Spleen (tissue), 11 donors: ENCODE data around the gene SF3B4. TPM values are rescaled to one million over a fixed set of nuclear protein-coding genes. Genes with fewer than 3 reads are reported as not detected.
"Not testable (repeated sequence)": the region's sequence is repeated elsewhere in the genome, so short reads cannot be mapped to it uniquely, and the experiment has no call there.

Experiments used
- DNase-seq: peaks from one replicate; pipeline ENCODE4 v3.0.0-alpha.2; 2020
- H3K27ac ChIP-seq, 8 donors: fragments of 200-600 bp; sonication (generic) in 7 of 8; 1 replicate in 4 of 8; 2 replicates in 4 of 8; pipeline versions ENCODE4 v1.5.0 to v1.8.0; 2016 to 2021; ENCODE audit warnings: inconsistent platforms in 4 of 8, mild to moderate bottlenecking in 4 of 8, moderate library complexity in 1 of 8
- H3K27me3 ChIP-seq, 7 donors: fragments of 200-600 bp; sonication (generic) in 6 of 7; replicated peaks in 1 of 7; 1 replicate in 4 of 7; 2 replicates in 3 of 7; pipeline versions ENCODE4 v1.5.0 to v1.8.0; 2016 to 2021; ENCODE audit warnings: inconsistent platforms in 3 of 7, mild to moderate bottlenecking in 1 of 7
- H3K36me3 ChIP-seq, 6 donors: fragments of 200-600 bp; sonication (generic) in 5 of 6; 1 replicate in 4 of 6; 2 replicates in 2 of 6; pipeline versions ENCODE4 v1.5.0 to v1.8.0; 2016 to 2021; ENCODE audit warnings: inconsistent platforms in 2 of 6
- H3K4me1 ChIP-seq, 6 donors: fragments of 200-600 bp; sonication (generic) in 5 of 6; 1 replicate in 3 of 6; 2 replicates in 3 of 6; pipeline versions ENCODE4 v1.5.0 to v1.8.0; 2016 to 2021; ENCODE audit warnings: inconsistent platforms in 3 of 6
- H3K4me3 ChIP-seq, 8 donors: fragments of 200-600 bp; sonication (generic) in 7 of 8; 1 replicate in 4 of 8; 2 replicates in 4 of 8; pipeline versions ENCODE4 v1.5.0 to v1.8.0; 2016 to 2021; ENCODE audit warnings: inconsistent platforms in 4 of 8, mild to moderate bottlenecking in 4 of 8, moderate library complexity in 2 of 8
- H3K9me3 ChIP-seq, 8 donors: fragments of 200-600 bp; sonication (generic) in 7 of 8; 1 replicate in 4 of 8; 2 replicates in 4 of 8; pipeline versions ENCODE4 v1.5.0 to v1.8.0; 2016 to 2021; ENCODE audit warnings: inconsistent platforms in 4 of 8
- CTCF ChIP-seq, 11 experiments: fragments of 200-600 bp in 7 of 11; fragments of 450-650 bp in 4 of 11; sonication (generic) in 4 of 11; IDR thresholded peaks in 8 of 11; conservative IDR thresholded peaks in 3 of 11; 1 replicate in 7 of 11; 2 replicates in 4 of 11; pipeline versions ENCODE4 v1.4.0 to v1.8.0; 2016 to 2021; ENCODE audit warnings: antibody characterized with exemption in 11 of 11, inconsistent platforms in 4 of 11, mild to moderate bottlenecking in 1 of 11
- POLR2A ChIP-seq, 3 donors: fragments of 450-650 bp; IDR thresholded peaks; one replicate each; pipeline ENCODE4 v1.5.1; 2017; ENCODE audit warnings: antibody characterized with exemption in 3 of 3, mild to moderate bottlenecking in 1 of 3
- POLR2AphosphoS5 ChIP-seq, 3 donors: sonication (generic); formaldehyde crosslinking; IDR thresholded peaks; one replicate each; pipeline ENCODE4 v1.5.1; 2017; ENCODE audit warnings: antibody characterized with exemption in 3 of 3
- WGBS, 5 donors: extraction: QIAGEN DNeasy Blood & Tissue Kit in 3 of 5; methylation state at CpG; one replicate each; pipeline versions ENCODE4 v1.1.5 to v1.1.7; 2013 to 2018; 5-methylcytosine and 5-hydroxymethylcytosine counted together
- intact Hi-C: fragments of 100-400 bp; cut with DNase I; formaldehyde crosslinking; loops from one replicate; pipeline ENCODE4 v1.15.0; 2023; ENCODE audit warnings: low total_unique reads
- polyA plus RNA-seq, 3 donors: library from polyadenylated mRNA; stranded (reverse); fragments of 200-250 nt; gene quantifications; one replicate each; pipeline ENCODE4 v1.2.1, GENCODE V29; 2013
- total RNA-seq, 7 donors: library from RNA; depleted of rRNA in 3 of 7; stranded (reverse); fragments of >200 nt in 3 of 7; fragmentation: NEBNext Ultra II Directional in 4 of 7; extraction: Animal tissue kit (Norgen Biotek cat#: 25700) in 4 of 7; gene quantifications; one replicate each; pipeline versions ENCODE4 v1.1.0 to v1.2.1, GENCODE V29; 2016 to 2021
- donor health status: healthy with polysubstance abuse.
- donor health status: DM: no; HTN: no; CAD: no; lungs with moderate emphysema.
- donor health status: DM: no; HTN: no; CAD: no.
- donor health status: Bipolar disorder and iron deficiency.
- donor health status: healthy.
- donor health status: DM: no; HTN: no; CAD: no.
- donor health status: DM: yes; HTN: yes; CAD: no.

The SF3B4 gene
- total and polyA plus RNA-seq, 10 donors: 17.6 to 43.8 (median 28.5) TPM

DNA sequence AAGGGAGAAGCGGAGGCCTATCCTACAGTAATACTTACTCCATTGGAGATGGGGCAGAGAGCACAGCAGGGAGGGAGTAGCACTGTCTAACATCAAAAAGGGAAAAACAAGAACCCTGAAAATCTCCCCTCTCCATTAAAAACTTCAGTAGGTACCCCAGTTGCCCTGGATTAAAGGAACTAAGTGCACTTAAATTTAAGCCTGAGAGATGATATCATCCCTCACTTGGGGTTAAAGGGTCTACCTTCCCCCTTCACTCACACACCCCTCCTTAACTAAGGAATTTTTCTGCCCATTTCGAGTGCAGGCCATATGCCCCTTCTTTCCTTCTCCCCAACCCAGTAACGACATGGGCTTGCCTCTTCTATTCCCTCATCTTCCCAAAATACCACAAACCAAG lies 12.8 kb upstream of the SF3B4 start:
- Histone ChIP-seq H3K27me3 (no peaks in the 10 kb centered on the region), H3K4me1 (peaks cover 4 to 54% (median 33%) of the 10 kb centered on the region in 6 donors), H3K9me3 (no peaks in the 10 kb centered on the region), H3K36me3 (peaks cover 0 to 21% (median 13%) of the 10 kb centered on the region in 6 donors), H3K27ac (peak overlapping the region in 1 of 8 donors; percentile 77), H3K4me3 (no peak overlapping the region)
- no peak for DNase-seq
- WGBS, 5 donors: 86 to 96% (median 92%) methylated on average over 3 of the region's 3 CpGs
- TF ChIP-seq POLR2AphosphoS5 (IDR thresholded peaks at IDR 0.05): no peak
- TF ChIP-seq POLR2A (IDR thresholded peaks at IDR 0.05): no peak
- no peak for TF ChIP-seq CTCF (IDR thresholded peaks at IDR 0.05 in 8 of 11, conservative IDR thresholded peaks at IDR 0.05 in 3 of 11)
- intact Hi-C loops: no loop called here

DNA sequence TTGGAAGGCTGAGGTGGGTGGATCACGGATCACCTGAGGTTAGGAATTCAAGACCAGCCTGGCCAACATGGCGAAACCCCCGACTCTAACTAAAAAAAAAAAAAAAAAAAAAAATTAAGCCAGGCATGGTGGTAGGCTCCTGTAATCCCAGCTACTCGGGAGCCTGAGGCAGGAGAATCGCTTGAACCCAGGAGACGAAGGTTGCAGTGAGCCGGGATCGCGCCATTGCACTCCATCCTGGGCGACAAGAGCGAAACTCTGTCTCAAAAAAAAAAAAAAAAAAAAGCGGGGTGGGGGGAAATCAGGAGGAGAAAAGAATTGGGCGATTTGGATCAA lies 11.0 kb upstream of the SF3B4 start:
- intact Hi-C loops, H3K9me3 ChIP-seq, H3K36me3 ChIP-seq, DNase-seq, H3K27me3 ChIP-seq: not testable (repeated sequence)
- Histone ChIP-seq H3K27ac (peak overlapping the region in 5 of 8 donors; percentile 56 to 77 (median 65)), H3K4me1 (peaks cover 4 to 55% (median 33%) of the 10 kb centered on the region in 6 donors), H3K4me3 (peak overlapping the region in 1 of 8 donors; percentile 33)
- 79 to 93% (median 83%) methylated on average over 11 to 13 of the region's 13 CpGs for WGBS, 5 donors

GRCh38 chr1:149937759-149938158 lies 10.2 kb upstream of the SF3B4 start:
- Histone ChIP-seq H3K9me3 (no peaks in the 10 kb centered on the region), H3K27ac (peak overlapping the region in 1 of 8 donors; percentile 77), H3K4me3 (no peak overlapping the region), H3K4me1 (peaks cover 0 to 49% (median 32%) of the 10 kb centered on the region in 6 donors), H3K36me3 (no peaks in the 10 kb centered on the region), H3K27me3 (no peaks in the 10 kb centered on the region)
- intact Hi-C loops: no loop called here
- no peak for DNase-seq
- TF ChIP-seq POLR2A (IDR thresholded peaks at IDR 0.05): no peak
- TF ChIP-seq POLR2AphosphoS5 (IDR thresholded peaks at IDR 0.05): no peak
- TF ChIP-seq CTCF (IDR thresholded peaks at IDR 0.05 in 8 of 11, conservative IDR thresholded peaks at IDR 0.05 in 3 of 11): no peak

GRCh38 chr1:149936992-149937705 lies 9.5 kb upstream of the SF3B4 start:
- DNase-seq: no peak
- intact Hi-C loops: no loop called here
- no peaks in the 10 kb centered on the region for H3K9me3 ChIP-seq
- H3K4me1 ChIP-seq: peaks cover 0 to 45% (median 29%) of the 10 kb centered on the region in 6 donors
- no peak for TF ChIP-seq POLR2A (IDR thresholded peaks at IDR 0.05)
- TF ChIP-seq POLR2AphosphoS5 (IDR thresholded peaks at IDR 0.05): no peak
- no peak for TF ChIP-seq CTCF (IDR thresholded peaks at IDR 0.05 in 8 of 11, conservative IDR thresholded peaks at IDR 0.05 in 3 of 11)
- H3K4me3 ChIP-seq: peak overlapping the region in 5 of 8 donors; percentile 20 to 67 (median 33)
- peak overlapping the region in 2 of 8 donors; percentile 5 to 77 for H3K27ac ChIP-seq
- no peaks in the 10 kb centered on the region for H3K36me3 ChIP-seq
- no peaks in the 10 kb centered on the region for H3K27me3 ChIP-seq
- whole genome bisulfite sequencing, 5 donors: 49 to 68% (median 63%) methylated on average over 8 of the region's 8 CpGs
